Bronchial epithelial cell (primary cell): ENCODE data around the gene CRYBA1. TPM values are rescaled to one million over a fixed set of nuclear protein-coding genes. Genes with fewer than 3 reads are reported as not detected.

Source experiments
- DNase-seq: peaks from one replicate; pipeline ENCODE4 v3.0.0-alpha.2; 2010; ENCODE audit warnings: low read depth
- FAIRE-seq: peaks from 2 replicates; lab custom pipeline; 2011; peaks lifted over from hg19 to GRCh38; lab: Jason Lieb, UNC
- H3K27me3 ChIP-seq: 2 replicates; pipeline ENCODE4 v1.5.1; 2011; ENCODE audit warnings: low read length; ENCODE audit not compliant: control insufficient read depth, insufficient read depth
- H3K36me3 ChIP-seq: 2 replicates; pipeline ENCODE4 v1.5.1; 2011; ENCODE audit warnings: low read length; ENCODE audit not compliant: control insufficient read depth, insufficient read depth
- H3K4me3 ChIP-seq: 2 replicates; pipeline ENCODE4 v1.5.1; 2011; ENCODE audit warnings: mild to moderate bottlenecking, low read depth, low read length, control low read depth
- CTCF ChIP-seq: IDR thresholded peaks from 2 replicates; pipeline ENCODE4 v1.5.1; 2011; ENCODE audit warnings: mild to moderate bottlenecking, moderate library complexity, low read length, control low read depth, inconsistent platforms; ENCODE audit not compliant: insufficient read depth, severe bottlenecking
- total RNA-seq: library from RNA; depleted of rRNA; stranded (reverse); fragments of >200 nt; gene quantifications from 2 replicates; pipeline ENCODE4 v1.2.1, GENCODE V29; 2014

The CRYBA1 gene
- total RNA-seq, 1 donor from 2014 or later: not detected

GRCh38 chr17:29210879-29211278 lies 35.8 kb upstream of the CRYBA1 start:
- no peak for FAIRE-seq
- peak; percentile 38 for DNase-seq
- H3K27me3 ChIP-seq: no peaks in the 10 kb centered on the region
- no peak overlapping the region for H3K4me3 ChIP-seq
- no peaks in the 10 kb centered on the region for H3K36me3 ChIP-seq
- TF ChIP-seq CTCF: no peak

DNA sequence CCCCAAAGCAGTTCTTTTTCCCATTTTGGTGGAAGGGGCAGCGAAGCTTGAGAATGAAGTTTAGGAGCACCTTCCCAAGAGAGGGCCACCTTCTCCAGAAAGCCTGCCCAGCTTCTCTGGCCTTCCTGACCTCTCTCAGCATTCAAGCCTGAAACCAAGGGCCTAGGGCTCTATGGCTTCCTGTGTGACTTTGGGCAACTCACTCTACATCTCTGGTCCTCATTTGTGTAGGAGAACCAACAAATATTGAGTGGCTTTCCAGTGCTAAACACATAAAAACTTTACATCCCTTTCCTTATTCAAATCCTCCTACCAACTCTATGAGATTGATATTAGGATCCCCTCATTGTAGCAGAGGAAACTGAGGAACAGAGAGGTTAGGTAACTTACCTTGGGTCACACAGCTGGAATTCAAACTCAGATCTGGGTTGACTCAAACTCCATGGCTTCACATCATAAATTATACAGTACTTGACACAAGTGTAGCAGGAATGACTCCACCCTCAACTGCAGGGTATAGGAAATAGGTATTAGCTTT lies 34.5 kb upstream of the CRYBA1 start:
- Histone ChIP-seq H3K4me3 (no peak overlapping the region), H3K27me3 (no peaks in the 10 kb centered on the region), H3K36me3 (no peaks in the 10 kb centered on the region)
- no peak for FAIRE-seq
- DNase-seq: no peak
- no peak for TF ChIP-seq CTCF

DNA sequence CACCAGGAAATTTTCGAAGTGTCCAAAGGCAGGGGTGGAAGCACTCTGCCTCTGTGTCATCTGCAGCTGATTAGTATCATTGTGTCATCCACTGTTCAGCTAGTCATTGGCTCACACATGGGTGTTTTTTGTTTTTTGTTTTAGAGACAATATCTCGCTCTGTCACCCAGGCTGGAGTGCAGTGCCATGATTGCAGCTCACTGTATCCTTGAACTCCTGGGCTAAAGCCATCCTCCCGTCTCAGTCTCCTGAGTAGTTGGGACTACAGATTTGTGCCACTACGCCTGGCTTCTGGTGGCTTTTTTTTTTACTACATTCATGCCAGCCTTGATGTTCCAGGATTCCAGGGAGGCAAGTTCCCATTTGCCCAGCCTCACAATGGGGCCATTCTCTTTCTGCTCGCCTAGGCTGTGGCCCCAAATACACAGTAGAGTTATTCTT lies 34.0 kb upstream of the CRYBA1 start:
- no peaks in the 10 kb centered on the region for H3K27me3 ChIP-seq
- peak; percentile 32 for FAIRE-seq
- peak; percentile 38 for DNase-seq
- H3K4me3 ChIP-seq: no peak overlapping the region
- no peaks in the 10 kb centered on the region for H3K36me3 ChIP-seq
- no peak for TF ChIP-seq CTCF

DNA sequence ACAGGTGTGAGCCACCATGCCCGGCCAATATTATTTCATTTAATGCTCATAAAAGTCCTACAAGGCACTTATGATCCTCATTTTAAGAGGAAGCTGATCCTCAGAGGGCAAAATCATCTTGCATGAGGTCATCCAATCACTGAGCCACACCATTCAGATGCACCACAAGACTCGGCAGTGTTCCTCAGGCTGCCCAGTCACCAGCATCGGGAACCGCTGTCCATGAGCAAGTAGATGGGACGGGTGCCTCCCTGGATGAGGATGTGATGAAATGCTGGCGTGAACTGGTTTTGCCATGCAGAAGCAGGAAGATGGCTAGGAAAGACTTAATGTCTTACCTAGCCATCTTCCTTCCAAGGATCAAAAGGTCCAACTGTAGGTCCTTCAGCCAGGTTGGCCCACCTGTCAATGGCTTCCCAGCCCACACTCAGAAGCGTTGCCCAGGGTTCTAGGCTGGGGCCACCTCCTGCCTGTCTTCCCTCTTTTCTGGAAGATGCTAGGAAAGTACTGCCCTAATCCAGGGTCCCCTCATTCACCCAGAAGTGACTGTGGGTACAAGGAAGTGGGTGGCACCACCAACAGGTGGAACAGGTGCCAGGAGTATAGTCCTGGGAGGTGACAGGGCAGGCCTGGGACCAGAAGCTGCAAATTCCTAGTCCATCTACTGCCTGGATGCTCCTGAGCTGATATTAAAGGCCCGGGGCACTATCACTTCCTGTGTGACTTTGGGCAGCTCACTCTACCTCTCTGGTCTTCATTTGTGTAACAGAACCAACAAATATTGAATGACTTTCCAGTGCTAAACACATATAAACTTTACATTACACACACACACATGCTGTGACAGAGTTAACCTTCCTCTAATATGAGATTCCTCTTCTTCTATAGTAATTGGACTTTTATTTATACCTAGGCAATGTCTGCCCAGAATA lies 32.2 kb upstream of the CRYBA1 start:
- TF ChIP-seq CTCF: no peak
- FAIRE-seq: no peak
- H3K4me3 ChIP-seq: no peak overlapping the region
- no peak for DNase-seq
- H3K27me3 ChIP-seq: no peaks in the 10 kb centered on the region
- no peaks in the 10 kb centered on the region for H3K36me3 ChIP-seq

- Histone ChIP-seq H3K36me3 (no peaks in the 10 kb centered on the region), H3K27me3 (no peaks in the 10 kb centered on the region), H3K4me3 (no peak overlapping the region)
- DNase-seq (no peak), FAIRE-seq (peak; percentile 7)
- TF ChIP-seq CTCF: no peak
These were observed 31.5 kb upstream of the CRYBA1 start for GRCh38 chr17:29215174-29215573.
